A549 (cell line): ENCODE results near the gene RAD51B. TPM values are rescaled to one million over a fixed set of nuclear protein-coding genes. Genes with fewer than 3 reads are reported as not detected.
A peak's percentile ranks its signal among the peaks of the same experiment; 100 is the strongest.

Experiments used
- ATAC-seq, 2 experiments: fragments of 200-7000 bp in 1 of 2; fragments of >200 bp in 1 of 2; cut with Nextera tagmentation in 1 of 2; cut with Tn5 transposase in 1 of 2; 3 replicates each; pipeline versions ENCODE4 v1.8.0 to v1.9.1; 2018 to 2020; ENCODE audit warnings: mild to moderate bottlenecking in 1 of 2, moderate library complexity in 1 of 2
- CTCF ChIA-PET: fragments of 300-600 bp; sonication (Branson Sonifier 250); formaldehyde crosslinking; extraction: SDS; loops from one replicate; lab custom pipeline; 2021; ENCODE audit warnings: antibody characterized with exemption, inconsistent platforms; lab: Yijun Ruan, JAX
- POLR2A ChIA-PET: fragments of 350-600 bp; formaldehyde crosslinking; extraction: SDS; loops from one replicate; lab custom pipeline; 2021; ENCODE audit warnings: antibody characterized with exemption, inconsistent platforms; lab: Yijun Ruan, JAX
- DNase-seq, 2 experiments: peaks; one replicate each; pipeline versions ENCODE4 v3.0.0 to v3.0.0-alpha.2; 2011 to 2016; ENCODE audit warnings: low read depth in 1 of 2, low spot score in 1 of 2
- FAIRE-seq: peaks from 2 replicates; lab custom pipeline; 2011; peaks lifted over from hg19 to GRCh38; lab: Jason Lieb, UNC
- H3K27ac ChIP-seq, 2 experiments: fragments of >200 bp; sonication (Bioruptor Twin); formaldehyde crosslinking; 3 replicates each; pipeline ENCODE4 v1.5.1; 2016 to 2017
- H3K4me1 ChIP-seq: fragments of >200 bp; sonication (Bioruptor Twin); formaldehyde crosslinking; 3 replicates; pipeline ENCODE4 v1.6.1; 2016
- H3K4me2 ChIP-seq: fragments of >200 bp; sonication (Bioruptor Twin); formaldehyde crosslinking; 3 replicates; pipeline ENCODE4 v1.6.1; 2016
- H3K4me3 ChIP-seq: fragments of >200 bp; sonication (Bioruptor Twin); formaldehyde crosslinking; 3 replicates; pipeline ENCODE4 v1.5.1; 2016
- H3K9me3 ChIP-seq: fragments of >200 bp; sonication (Bioruptor Twin); formaldehyde crosslinking; 3 replicates; pipeline ENCODE4 v1.6.1; 2016
- CEBPB ChIP-seq, 2 experiments: fragments of >200 bp in 1 of 2; sonication (Bioruptor Twin) in 1 of 2; formaldehyde crosslinking in 1 of 2; IDR thresholded peaks; 2 replicates each; pipeline ENCODE4 v1.6.1; 2012 to 2016
- CHD2 ChIP-seq: fragments of 150-350 bp; IDR thresholded peaks from 2 replicates; pipeline ENCODE4 v1.6.1; 2014; ENCODE audit warnings: low read length; ENCODE audit not compliant: partially characterized antibody
- CHD4 ChIP-seq: fragments of 200-600 bp; sonication (generic); IDR thresholded peaks from 2 replicates; pipeline ENCODE4 v1.6.1; 2016; ENCODE audit warnings: antibody characterized with exemption, mild to moderate bottlenecking, borderline replicate concordance
- FOSB ChIP-seq: fragments of 250-450 bp; sonication (Bioruptor Pico); IDR thresholded peaks from 2 replicates; pipeline ENCODE4 v1.5.0; 2020; ENCODE audit warnings: mild to moderate bottlenecking, moderate library complexity
- FOXS1 ChIP-seq: fragments of 250-450 bp; sonication (Bioruptor Pico); IDR thresholded peaks from 2 replicates; pipeline ENCODE4 v1.5.0; 2020; ENCODE audit warnings: mild to moderate bottlenecking, moderate library complexity
- GATA3 ChIP-seq: IDR thresholded peaks from 2 replicates; pipeline ENCODE4 v1.6.1; 2012; ENCODE audit warnings: borderline replicate concordance
- HEYL ChIP-seq: fragments of 250-450 bp; sonication (Bioruptor Pico); IDR thresholded peaks from 2 replicates; pipeline ENCODE4 v1.8.0; 2021; ENCODE audit warnings: mild to moderate bottlenecking, moderate library complexity
- HOXA7 ChIP-seq: fragments of 250-450 bp; sonication (Bioruptor Pico); IDR thresholded peaks from 2 replicates; pipeline ENCODE4 v1.5.0; 2020; ENCODE audit warnings: mild to moderate bottlenecking, moderate library complexity
- KDM1A ChIP-seq: fragments of 200-600 bp; sonication (generic); IDR thresholded peaks from 2 replicates; pipeline ENCODE4 v1.6.1; 2016; ENCODE audit warnings: low read depth, mild to moderate bottlenecking
- MAFK ChIP-seq: fragments of 450-650 bp; IDR thresholded peaks from 2 replicates; pipeline ENCODE4 v1.6.1; 2014; ENCODE audit not compliant: partially characterized antibody
- MYC ChIP-seq: IDR thresholded peaks from 2 replicates; pipeline ENCODE4 v1.6.1; 2012; ENCODE audit warnings: mild to moderate bottlenecking, inconsistent platforms, low read length, improper control_type of control experiment, borderline replicate concordance
- NR3C1 ChIP-seq: fragments of >200 bp; sonication (Bioruptor Twin); formaldehyde crosslinking; IDR thresholded peaks from 3 replicates; pipeline ENCODE4 v1.6.1; 2017
- POLR2AphosphoS2 ChIP-seq: conservative IDR thresholded peaks from 2 replicates; pipeline ENCODE4 v1.6.1; 2012; ENCODE audit warnings: low read length, improper control_type of control experiment, inconsistent platforms
- RARB ChIP-seq: fragments of 250-450 bp; sonication (Bioruptor Pico); IDR thresholded peaks from 2 replicates; pipeline ENCODE4 v1.8.0; 2021; ENCODE audit warnings: mild to moderate bottlenecking, moderate library complexity
- RNF2 ChIP-seq: fragments of 200-600 bp; sonication (generic); IDR thresholded peaks from 2 replicates; pipeline ENCODE4 v1.6.1; 2016; ENCODE audit warnings: low read depth, mild to moderate bottlenecking, antibody characterized with exemption, moderate library complexity, borderline replicate concordance
- TFCP2L1 ChIP-seq: fragments of 250-450 bp; sonication (Bioruptor Pico); IDR thresholded peaks from 2 replicates; pipeline ENCODE4 v1.5.0; 2021; ENCODE audit warnings: mild to moderate bottlenecking
- TP53 ChIP-seq: fragments of 250-450 bp; sonication (Bioruptor Pico); IDR thresholded peaks from 2 replicates; pipeline ENCODE4 v1.5.0; 2021; ENCODE audit warnings: mild to moderate bottlenecking, moderate library complexity
- ZSCAN20 ChIP-seq: fragments of 250-450 bp; sonication (Bioruptor Pico); IDR thresholded peaks from 2 replicates; pipeline ENCODE4 v1.8.0; 2022; ENCODE audit warnings: mild to moderate bottlenecking, moderate library complexity
- WGBS: methylation state at CpG from one replicate; pipeline ENCODE4 v1.1.6; 2017; ENCODE audit errors: missing lambda C conversion rate; 5-methylcytosine and 5-hydroxymethylcytosine counted together
- polyA plus RNA-seq, 4 experiments: library from polyadenylated mRNA; depleted of rRNA in 3 of 4; stranded (reverse); fragments of >200 nt; fragmentation: RNase III in 1 of 4; extraction: RNeasy Plus Mini Kit Qiagen cat#74134 plus additional on column Dnase treatment in 1 of 4; gene quantifications; 2 replicates in 3 of 4; 3 replicates in 1 of 4; pipeline ENCODE4 v1.2.3, GENCODE V29; 2011 to 2017
- TF ChIP-seq, protein P1 (sequence below): fragments of 250-450 bp; sonication (Bioruptor Pico); IDR thresholded peaks from 2 replicates; pipeline ENCODE4 v1.5.0; 2020; ENCODE audit warnings: low read depth, mild to moderate bottlenecking, moderate library complexity
- TF ChIP-seq, protein P2 (sequence below): IDR thresholded peaks from 2 replicates; pipeline ENCODE4 v1.6.1; 2012
- TF ChIP-seq, protein P3 (sequence below): fragments of 150-350 bp; IDR thresholded peaks from 2 replicates; pipeline ENCODE4 v1.6.1; 2014; ENCODE audit warnings: low read depth, mild to moderate bottlenecking, low read length
- TF ChIP-seq, protein P4 (sequence below): fragments of 250-450 bp; sonication (Bioruptor Pico); IDR thresholded peaks from 2 replicates; pipeline ENCODE4 v1.5.0; 2021; ENCODE audit warnings: mild to moderate bottlenecking, moderate library complexity, borderline replicate concordance
- TF ChIP-seq, protein P5 (sequence below): fragments of >200 bp; sonication (Bioruptor Twin); formaldehyde crosslinking; IDR thresholded peaks from 3 replicates; pipeline ENCODE4 v1.5.1; 2016

Gene RAD51B
- polyA plus RNA-seq, 2 of the 4 experiments (the other 2 are of a cell fraction) = 7.2 to 10.8 TPM

DNA sequence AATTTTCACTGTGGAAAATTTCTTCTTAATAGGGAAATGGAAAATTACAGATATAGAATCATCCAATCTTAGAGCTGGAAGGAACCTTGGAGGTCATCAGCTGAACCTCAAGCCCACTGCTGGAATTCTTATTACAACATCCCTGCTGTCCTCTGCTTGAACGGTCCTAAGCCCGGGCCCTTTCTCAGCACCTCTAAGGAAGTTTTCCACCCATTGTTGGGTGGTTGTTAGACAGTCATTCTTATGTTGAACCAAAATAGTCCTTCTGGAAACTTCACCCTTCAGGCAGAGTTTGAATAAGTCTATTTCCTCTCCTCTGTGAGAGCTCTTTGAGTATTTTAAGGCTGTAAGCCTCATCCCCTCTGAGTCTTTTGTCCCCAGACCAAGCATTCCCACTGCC, 902.6 kb downstream of the RAD51B start:
- ATAC-seq = no peak
- TF ChIP-seq HEYL (CRISPR knock-in tag) (no peak), CEBPB (IDR thresholded peaks at IDR 0.05) (no peak), RARB (CRISPR knock-in tag) (no peak), TP53 (no peak), TFCP2L1 (CRISPR knock-in tag) (no peak), CHD4 (no peak), POLR2AphosphoS2 (no peak), FOSB (CRISPR knock-in tag) (no peak), GATA3 (no peak), NR3C1 (no peak), HOXA7 (no peak), ZSCAN20 (no peak), MAFK (no peak)
- TF ChIP-seq, protein P1, sequence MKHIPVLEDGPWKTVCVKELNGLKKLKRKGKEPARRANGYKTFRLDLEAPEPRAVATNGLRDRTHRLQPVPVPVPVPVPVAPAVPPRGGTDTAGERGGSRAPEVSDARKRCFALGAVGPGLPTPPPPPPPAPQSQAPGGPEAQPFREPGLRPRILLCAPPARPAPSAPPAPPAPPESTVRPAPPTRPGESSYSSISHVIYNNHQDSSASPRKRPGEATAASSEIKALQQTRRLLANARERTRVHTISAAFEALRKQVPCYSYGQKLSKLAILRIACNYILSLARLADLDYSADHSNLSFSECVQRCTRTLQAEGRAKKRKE = no peak
- TF ChIP-seq, protein P2, sequence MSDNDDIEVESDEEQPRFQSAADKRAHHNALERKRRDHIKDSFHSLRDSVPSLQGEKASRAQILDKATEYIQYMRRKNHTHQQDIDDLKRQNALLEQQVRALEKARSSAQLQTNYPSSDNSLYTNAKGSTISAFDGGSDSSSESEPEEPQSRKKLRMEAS = no peak
- TF ChIP-seq, protein P3, sequence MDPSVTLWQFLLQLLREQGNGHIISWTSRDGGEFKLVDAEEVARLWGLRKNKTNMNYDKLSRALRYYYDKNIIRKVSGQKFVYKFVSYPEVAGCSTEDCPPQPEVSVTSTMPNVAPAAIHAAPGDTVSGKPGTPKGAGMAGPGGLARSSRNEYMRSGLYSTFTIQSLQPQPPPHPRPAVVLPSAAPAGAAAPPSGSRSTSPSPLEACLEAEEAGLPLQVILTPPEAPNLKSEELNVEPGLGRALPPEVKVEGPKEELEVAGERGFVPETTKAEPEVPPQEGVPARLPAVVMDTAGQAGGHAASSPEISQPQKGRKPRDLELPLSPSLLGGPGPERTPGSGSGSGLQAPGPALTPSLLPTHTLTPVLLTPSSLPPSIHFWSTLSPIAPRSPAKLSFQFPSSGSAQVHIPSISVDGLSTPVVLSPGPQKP = no peak
- DNase-seq = no peak

DNA sequence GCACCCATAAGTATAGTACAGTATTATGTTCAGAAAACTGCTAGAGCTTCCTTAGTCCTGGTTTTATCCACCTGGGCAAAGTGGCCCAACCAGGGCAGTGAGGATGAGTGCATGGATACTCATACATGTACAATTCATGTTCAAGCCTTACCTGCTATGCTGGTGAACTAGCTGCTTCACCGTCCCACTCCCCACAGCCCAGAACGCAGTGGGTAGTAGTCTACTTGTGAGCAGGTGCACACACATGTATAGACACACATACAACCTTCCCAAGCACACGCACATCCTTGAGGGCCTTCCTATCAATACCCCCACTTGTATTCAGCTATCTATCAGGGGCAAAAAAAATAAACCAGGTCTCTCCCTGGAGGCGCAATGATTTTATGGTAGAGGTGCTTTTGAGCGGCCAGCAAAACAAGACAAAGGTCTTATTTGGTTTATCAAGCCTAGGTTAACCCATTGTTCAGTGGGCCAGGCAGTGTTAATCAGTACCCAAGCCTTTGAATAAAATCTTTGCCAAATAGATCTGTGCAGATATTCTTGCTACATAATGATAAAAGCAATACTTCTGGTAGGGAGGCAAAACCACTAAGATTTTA, 903.5 kb downstream of the RAD51B start:
- Histone ChIP-seq H3K4me3 (no peak overlapping the region), H3K27ac (no peak overlapping the region), H3K9me3 (no peaks in the 10 kb centered on the region), H3K4me2 (no peak overlapping the region), H3K4me1 (no peaks in the 10 kb centered on the region)
- ATAC-seq (no peak), FAIRE-seq (no peak), DNase-seq (no peak)
- POLR2A ChIA-PET = no interaction called here
- WGBS = 95% methylated on average over 5 of the region's 5 CpGs
- no peak for TF ChIP-seq KDM1A
- TF ChIP-seq FOXS1 (CRISPR knock-in tag) = no peak
- TF ChIP-seq RNF2 = no peak
- TF ChIP-seq, protein P4, sequence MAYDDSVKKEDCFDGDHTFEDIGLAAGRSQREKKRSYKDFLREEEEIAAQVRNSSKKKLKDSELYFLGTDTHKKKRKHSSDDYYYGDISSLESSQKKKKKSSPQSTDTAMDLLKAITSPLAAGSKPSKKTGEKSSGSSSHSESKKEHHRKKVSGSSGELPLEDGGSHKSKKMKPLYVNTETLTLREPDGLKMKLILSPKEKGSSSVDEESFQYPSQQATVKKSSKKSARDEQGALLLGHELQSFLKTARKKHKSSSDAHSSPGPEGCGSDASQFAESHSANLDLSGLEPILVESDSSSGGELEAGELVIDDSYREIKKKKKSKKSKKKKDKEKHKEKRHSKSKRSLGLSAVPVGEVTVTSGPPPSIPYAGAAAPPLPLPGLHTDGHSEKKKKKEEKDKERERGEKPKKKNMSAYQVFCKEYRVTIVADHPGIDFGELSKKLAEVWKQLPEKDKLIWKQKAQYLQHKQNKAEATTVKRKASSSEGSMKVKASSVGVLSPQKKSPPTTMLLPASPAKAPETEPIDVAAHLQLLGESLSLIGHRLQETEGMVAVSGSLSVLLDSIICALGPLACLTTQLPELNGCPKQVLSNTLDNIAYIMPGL = no peak
- TF ChIP-seq, protein P5, sequence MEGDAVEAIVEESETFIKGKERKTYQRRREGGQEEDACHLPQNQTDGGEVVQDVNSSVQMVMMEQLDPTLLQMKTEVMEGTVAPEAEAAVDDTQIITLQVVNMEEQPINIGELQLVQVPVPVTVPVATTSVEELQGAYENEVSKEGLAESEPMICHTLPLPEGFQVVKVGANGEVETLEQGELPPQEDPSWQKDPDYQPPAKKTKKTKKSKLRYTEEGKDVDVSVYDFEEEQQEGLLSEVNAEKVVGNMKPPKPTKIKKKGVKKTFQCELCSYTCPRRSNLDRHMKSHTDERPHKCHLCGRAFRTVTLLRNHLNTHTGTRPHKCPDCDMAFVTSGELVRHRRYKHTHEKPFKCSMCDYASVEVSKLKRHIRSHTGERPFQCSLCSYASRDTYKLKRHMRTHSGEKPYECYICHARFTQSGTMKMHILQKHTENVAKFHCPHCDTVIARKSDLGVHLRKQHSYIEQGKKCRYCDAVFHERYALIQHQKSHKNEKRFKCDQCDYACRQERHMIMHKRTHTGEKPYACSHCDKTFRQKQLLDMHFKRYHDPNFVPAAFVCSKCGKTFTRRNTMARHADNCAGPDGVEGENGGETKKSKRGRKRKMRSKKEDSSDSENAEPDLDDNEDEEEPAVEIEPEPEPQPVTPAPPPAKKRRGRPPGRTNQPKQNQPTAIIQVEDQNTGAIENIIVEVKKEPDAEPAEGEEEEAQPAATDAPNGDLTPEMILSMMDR = no peak
- no peak for TF ChIP-seq NR3C1
- TF ChIP-seq CHD2 = no peak
- no peak for TF ChIP-seq HEYL (CRISPR knock-in tag)
- no peak for TF ChIP-seq MYC
- TF ChIP-seq HOXA7 = no peak
- CTCF ChIA-PET = interaction anchor here (0.6 to 1.5 kb wide), 2 partner anchors 26 to 40 kb away, joined by 3 to 5 read pairs; no protein-coding TSS in a partner anchor

More for the DNA sequence above, 902.6 kb downstream of the RAD51B start:
- no peak for FAIRE-seq
- Histone ChIP-seq H3K4me2 (no peak overlapping the region), H3K27ac (peak overlapping the region in 1 of 2 experiments; percentile 6; a peak in 1 of 6 replicates), H3K4me1 (no peaks in the 10 kb centered on the region), H3K9me3 (no peaks in the 10 kb centered on the region), H3K4me3 (no peak overlapping the region)
- 76% methylated on average over 2 of the region's 2 CpGs for WGBS
- CTCF ChIA-PET = interaction anchor here (1.5 kb wide), 1 partner anchor 27 kb away, joined by 5 read pairs; no protein-coding TSS in a partner anchor
- POLR2A ChIA-PET = no interaction called here
